Measurements from ENCODE around the gene HES6.

DNA sequence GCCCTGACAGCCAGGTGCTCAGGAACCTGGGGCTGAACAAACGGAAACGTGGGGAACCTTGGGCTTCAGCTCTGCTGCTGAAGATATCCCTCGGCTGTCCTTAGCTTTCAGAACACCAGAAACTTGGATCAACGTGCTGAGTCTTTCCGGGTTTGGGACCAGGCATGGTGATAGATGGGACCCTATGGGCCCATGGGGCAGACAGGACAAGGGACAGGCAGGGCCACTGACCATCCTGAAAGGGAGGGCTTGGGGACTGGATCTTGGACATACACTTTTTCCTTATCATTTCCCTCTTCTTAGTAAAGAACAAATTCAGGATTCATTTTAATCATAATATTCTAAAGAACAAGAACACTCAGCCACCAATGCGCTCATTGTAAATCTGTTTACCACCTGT lies 16.3 kb upstream of the HES6 start:
- TF ChIP-seq, protein P1, sequence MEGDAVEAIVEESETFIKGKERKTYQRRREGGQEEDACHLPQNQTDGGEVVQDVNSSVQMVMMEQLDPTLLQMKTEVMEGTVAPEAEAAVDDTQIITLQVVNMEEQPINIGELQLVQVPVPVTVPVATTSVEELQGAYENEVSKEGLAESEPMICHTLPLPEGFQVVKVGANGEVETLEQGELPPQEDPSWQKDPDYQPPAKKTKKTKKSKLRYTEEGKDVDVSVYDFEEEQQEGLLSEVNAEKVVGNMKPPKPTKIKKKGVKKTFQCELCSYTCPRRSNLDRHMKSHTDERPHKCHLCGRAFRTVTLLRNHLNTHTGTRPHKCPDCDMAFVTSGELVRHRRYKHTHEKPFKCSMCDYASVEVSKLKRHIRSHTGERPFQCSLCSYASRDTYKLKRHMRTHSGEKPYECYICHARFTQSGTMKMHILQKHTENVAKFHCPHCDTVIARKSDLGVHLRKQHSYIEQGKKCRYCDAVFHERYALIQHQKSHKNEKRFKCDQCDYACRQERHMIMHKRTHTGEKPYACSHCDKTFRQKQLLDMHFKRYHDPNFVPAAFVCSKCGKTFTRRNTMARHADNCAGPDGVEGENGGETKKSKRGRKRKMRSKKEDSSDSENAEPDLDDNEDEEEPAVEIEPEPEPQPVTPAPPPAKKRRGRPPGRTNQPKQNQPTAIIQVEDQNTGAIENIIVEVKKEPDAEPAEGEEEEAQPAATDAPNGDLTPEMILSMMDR (IDR thresholded peaks at IDR 0.05): no peak
- TF ChIP-seq POLR2A (IDR thresholded peaks at IDR 0.05) (no peak), POLR2AphosphoS5 (IDR thresholded peaks at IDR 0.05) (no peak)

Data from gastroesophageal sphincter (tissue), 3 donors.